Left lung (tissue), 10 donors: ENCODE results near the gene BTBD9. TPM values are rescaled to one million over a fixed set of nuclear protein-coding genes. Genes with fewer than 3 reads are reported as not detected.
A peak's percentile ranks its signal among the peaks of the same experiment; 100 is the strongest.

ENCODE experiments used
- ATAC-seq: fragments of 200-7000 bp; cut with Tn5 transposase; one replicate; pipeline ENCODE4 v1.9.1; 2020; ENCODE audit warnings: moderate library complexity
- DNase-seq, 4 donors: peaks; one replicate each; pipeline ENCODE4 v3.0.0-alpha.2; 2013 to 2020
- H3K27ac ChIP-seq, 2 donors: fragments of 200-600 bp; sonication (generic) in 1 of 2; one replicate each; pipeline versions ENCODE4 v1.5.0 to v1.8.0; 2020 to 2021
- H3K27me3 ChIP-seq, 2 donors: fragments of 200-600 bp; sonication (generic) in 1 of 2; one replicate each; pipeline versions ENCODE4 v1.5.0 to v1.8.0; 2020 to 2021
- H3K36me3 ChIP-seq, 2 donors: fragments of 200-600 bp; sonication (generic) in 1 of 2; one replicate each; pipeline versions ENCODE4 v1.5.0 to v1.8.0; 2020 to 2021
- H3K4me1 ChIP-seq, 2 donors: fragments of 200-600 bp; one replicate each; pipeline ENCODE4 v1.8.0; 2021
- H3K4me3 ChIP-seq, 2 donors: fragments of 200-600 bp; sonication (generic) in 1 of 2; one replicate each; pipeline versions ENCODE4 v1.5.0 to v1.8.0; 2020 to 2021; ENCODE audit warnings: mild to moderate bottlenecking in 1 of 2
- H3K9me3 ChIP-seq, 2 donors: fragments of 200-600 bp; sonication (generic) in 1 of 2; one replicate each; pipeline versions ENCODE4 v1.5.0 to v1.8.0; 2020 to 2021
- CTCF ChIP-seq, 2 donors: fragments of 200-600 bp; sonication (generic) in 1 of 2; IDR thresholded peaks; one replicate each; pipeline versions ENCODE4 v1.5.0 to v1.8.0; 2021; ENCODE audit warnings: antibody characterized with exemption in 2 of 2
- intact Hi-C, 2 donors: fragments of 100-400 bp; cut with DNase I; formaldehyde crosslinking; loops; one replicate each; pipeline versions ENCODE4 v1.11.2 to v1.14.2; 2022
- polyA plus RNA-seq, 6 donors: library from polyadenylated mRNA; unstranded; fragments of 120-200 nt; gene quantifications; one replicate each; pipeline ENCODE4 v1.2.1, GENCODE V29; 2013; ENCODE audit not compliant: insufficient read length in 6 of 6
- total RNA-seq, 2 donors: library from RNA; stranded (reverse); fragmentation: NEBNext Ultra II Directional; extraction: Animal tissue kit (Norgen Biotek cat#: 25700); gene quantifications; one replicate each; pipeline ENCODE4 v1.2.1, GENCODE V29; 2021
- donor health status: DM: no; HTN: yes; CAD: no.
- donor health status: DM: no; HTN: no; CAD: no.

The BTBD9 gene
- total and polyA plus RNA-seq, 8 donors, result 14.2 to 44.0 (median 16.0) TPM

GRCh38 chr6:38187325-38187724 lies 452.4 kb downstream of the BTBD9 start:
- H3K4me3 ChIP-seq, result no peak overlapping the region
- DNase-seq (no peak), ATAC-seq (no peak)
- H3K36me3 ChIP-seq, result peaks cover 0 to 22% of the 10 kb centered on the region in 2 donors
- TF ChIP-seq CTCF (IDR thresholded peaks at IDR 0.05), result no peak
- no peak overlapping the region for H3K27ac ChIP-seq
- intact Hi-C loops, result no loop called here
- no peaks in the 10 kb centered on the region for H3K4me1 ChIP-seq
- H3K9me3 ChIP-seq, result no peaks in the 10 kb centered on the region
- H3K27me3 ChIP-seq, result no peaks in the 10 kb centered on the region

GRCh38 chr6:38185752-38186151 lies 454.0 kb downstream of the BTBD9 start:
- H3K27me3 ChIP-seq, result no peaks in the 10 kb centered on the region
- H3K27ac ChIP-seq, result no peak overlapping the region
- no peak overlapping the region for H3K4me3 ChIP-seq
- intact Hi-C loops, result no loop called here
- no peak for DNase-seq
- TF ChIP-seq CTCF (IDR thresholded peaks at IDR 0.05), result no peak
- no peaks in the 10 kb centered on the region for H3K9me3 ChIP-seq
- ATAC-seq, result no peak
- H3K36me3 ChIP-seq, result peaks cover 0 to 13% of the 10 kb centered on the region in 2 donors
- no peaks in the 10 kb centered on the region for H3K4me1 ChIP-seq

GRCh38 chr6:38185244-38185643 lies 454.5 kb downstream of the BTBD9 start:
- intact Hi-C loops, result no loop called here
- Histone ChIP-seq H3K9me3 (no peaks in the 10 kb centered on the region), H3K27ac (no peak overlapping the region), H3K4me1 (no peaks in the 10 kb centered on the region), H3K27me3 (no peaks in the 10 kb centered on the region), H3K4me3 (no peak overlapping the region), H3K36me3 (peaks cover 0 to 13% of the 10 kb centered on the region in 2 donors)
- no peak for TF ChIP-seq CTCF (IDR thresholded peaks at IDR 0.05)
- ATAC-seq (no peak), DNase-seq (peak in 1 of 4 donors; percentile 22)

GRCh38 chr6:38184585-38185080 lies 455.1 kb downstream of the BTBD9 start:
- Histone ChIP-seq H3K4me3 (no peak overlapping the region), H3K9me3 (no peaks in the 10 kb centered on the region), H3K4me1 (no peaks in the 10 kb centered on the region), H3K27ac (no peak overlapping the region), H3K27me3 (no peaks in the 10 kb centered on the region), H3K36me3 (peaks cover 0 to 13% of the 10 kb centered on the region in 2 donors)
- intact Hi-C loops, result no loop called here
- ATAC-seq (peak; percentile 51), DNase-seq (peak in 1 of 4 donors; percentile 37)
- TF ChIP-seq CTCF (IDR thresholded peaks at IDR 0.05), result no peak

- intact Hi-C loops, result no loop called here
- DNase-seq, result no peak
- H3K36me3 ChIP-seq, result peaks cover 0 to 12% of the 10 kb centered on the region in 2 donors
- H3K27ac ChIP-seq, result no peak overlapping the region
- no peaks in the 10 kb centered on the region for H3K27me3 ChIP-seq
- H3K9me3 ChIP-seq, result no peaks in the 10 kb centered on the region
- no peaks in the 10 kb centered on the region for H3K4me1 ChIP-seq
- no peak for TF ChIP-seq CTCF (IDR thresholded peaks at IDR 0.05)
- no peak for ATAC-seq
- no peak overlapping the region for H3K4me3 ChIP-seq
Measured at GRCh38 chr6:38183856-38184584, 455.7 kb downstream of the BTBD9 start.
